Subcutaneous adipose tissue (tissue), 4 donors: ENCODE data around the gene ZNF296. TPM values are rescaled to one million over a fixed set of nuclear protein-coding genes. Genes with fewer than 3 reads are reported as not detected.

Experiments used
- total RNA-seq, 4 donors: library from RNA; depleted of rRNA; stranded (reverse); fragments of >200 nt; gene quantifications; one replicate each; pipeline ENCODE4 v1.1.0, GENCODE V29; 2016
- TF ChIP-seq, protein P1 (sequence below): fragments of 450-650 bp; IDR thresholded peaks from one replicate; pipeline ENCODE4 v1.5.1; 2016; ENCODE audit warnings: low read depth, mild to moderate bottlenecking, control low read depth, antibody characterized with exemption, moderate library complexity

Gene ZNF296
- total RNA-seq, 4 donors from 2014 or later = 0.51 to 0.88 TPM; not detected in 2

DNA sequence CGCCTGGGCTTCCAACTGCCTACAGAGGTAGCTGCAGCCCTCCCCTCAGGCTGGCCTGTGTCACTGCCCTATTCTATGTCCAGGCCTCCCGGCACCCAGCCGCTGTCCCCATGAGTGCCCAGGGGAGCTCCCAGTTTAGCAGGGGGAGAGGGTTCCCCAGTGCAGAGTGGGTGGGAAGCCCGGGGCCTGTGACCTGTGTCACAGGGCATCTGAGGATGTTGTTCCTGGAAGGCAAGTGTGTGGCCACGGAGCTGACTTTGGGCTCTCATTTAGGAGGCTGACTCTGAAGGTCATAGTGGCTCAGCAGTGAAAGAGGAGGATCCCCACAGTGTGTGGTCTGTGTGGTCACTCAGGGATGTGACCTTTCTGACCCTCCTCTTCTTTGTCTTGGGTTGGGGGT is 41.8 kb upstream of the ZNF296 start:
- TF ChIP-seq, protein P1, sequence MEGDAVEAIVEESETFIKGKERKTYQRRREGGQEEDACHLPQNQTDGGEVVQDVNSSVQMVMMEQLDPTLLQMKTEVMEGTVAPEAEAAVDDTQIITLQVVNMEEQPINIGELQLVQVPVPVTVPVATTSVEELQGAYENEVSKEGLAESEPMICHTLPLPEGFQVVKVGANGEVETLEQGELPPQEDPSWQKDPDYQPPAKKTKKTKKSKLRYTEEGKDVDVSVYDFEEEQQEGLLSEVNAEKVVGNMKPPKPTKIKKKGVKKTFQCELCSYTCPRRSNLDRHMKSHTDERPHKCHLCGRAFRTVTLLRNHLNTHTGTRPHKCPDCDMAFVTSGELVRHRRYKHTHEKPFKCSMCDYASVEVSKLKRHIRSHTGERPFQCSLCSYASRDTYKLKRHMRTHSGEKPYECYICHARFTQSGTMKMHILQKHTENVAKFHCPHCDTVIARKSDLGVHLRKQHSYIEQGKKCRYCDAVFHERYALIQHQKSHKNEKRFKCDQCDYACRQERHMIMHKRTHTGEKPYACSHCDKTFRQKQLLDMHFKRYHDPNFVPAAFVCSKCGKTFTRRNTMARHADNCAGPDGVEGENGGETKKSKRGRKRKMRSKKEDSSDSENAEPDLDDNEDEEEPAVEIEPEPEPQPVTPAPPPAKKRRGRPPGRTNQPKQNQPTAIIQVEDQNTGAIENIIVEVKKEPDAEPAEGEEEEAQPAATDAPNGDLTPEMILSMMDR = no peak

DNA sequence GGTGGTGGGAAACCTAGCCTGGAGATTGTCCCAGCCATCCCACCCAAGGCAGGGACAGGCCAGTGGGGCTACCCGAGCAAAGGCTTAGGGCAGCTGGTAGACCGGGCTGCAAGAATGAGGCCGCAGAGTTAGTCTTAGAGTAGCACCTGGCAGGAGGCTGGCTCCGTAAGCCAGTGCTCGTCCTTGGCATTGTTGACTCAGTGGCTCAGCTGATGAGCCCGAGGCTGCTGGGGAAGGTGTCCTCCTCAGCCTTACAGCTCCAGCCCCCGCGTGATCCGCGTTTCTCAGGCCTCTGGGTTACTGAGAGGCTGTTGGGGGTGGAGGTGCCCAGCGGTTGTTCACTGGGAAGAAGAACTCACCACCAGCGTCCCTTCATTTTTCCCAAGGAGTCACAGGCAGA is 41.4 kb upstream of the ZNF296 start:
- TF ChIP-seq, protein P1 = no peak

DNA sequence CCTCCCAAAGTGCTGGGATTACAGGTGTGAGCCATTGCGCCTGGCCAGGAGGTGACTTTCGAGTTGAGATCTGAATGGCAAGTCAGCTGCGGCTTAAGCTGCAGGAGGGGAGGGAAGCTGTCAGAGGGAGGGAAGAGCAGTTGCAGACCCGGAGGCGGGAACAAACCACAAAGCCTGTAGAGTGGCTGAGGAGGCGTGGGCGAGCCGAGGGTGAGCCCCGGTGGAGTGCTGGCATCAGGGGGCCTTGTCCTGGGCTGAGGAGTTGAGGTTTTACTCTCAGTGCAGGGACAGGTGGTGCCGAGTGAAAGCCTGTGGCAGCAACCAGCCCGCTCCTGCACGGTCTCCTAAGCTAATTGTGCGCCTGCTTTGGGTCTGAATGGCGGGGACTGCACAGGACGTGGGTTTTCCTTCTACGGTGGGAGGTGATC is 40.9 kb upstream of the ZNF296 start:
- TF ChIP-seq, protein P1 = no peak

DNA sequence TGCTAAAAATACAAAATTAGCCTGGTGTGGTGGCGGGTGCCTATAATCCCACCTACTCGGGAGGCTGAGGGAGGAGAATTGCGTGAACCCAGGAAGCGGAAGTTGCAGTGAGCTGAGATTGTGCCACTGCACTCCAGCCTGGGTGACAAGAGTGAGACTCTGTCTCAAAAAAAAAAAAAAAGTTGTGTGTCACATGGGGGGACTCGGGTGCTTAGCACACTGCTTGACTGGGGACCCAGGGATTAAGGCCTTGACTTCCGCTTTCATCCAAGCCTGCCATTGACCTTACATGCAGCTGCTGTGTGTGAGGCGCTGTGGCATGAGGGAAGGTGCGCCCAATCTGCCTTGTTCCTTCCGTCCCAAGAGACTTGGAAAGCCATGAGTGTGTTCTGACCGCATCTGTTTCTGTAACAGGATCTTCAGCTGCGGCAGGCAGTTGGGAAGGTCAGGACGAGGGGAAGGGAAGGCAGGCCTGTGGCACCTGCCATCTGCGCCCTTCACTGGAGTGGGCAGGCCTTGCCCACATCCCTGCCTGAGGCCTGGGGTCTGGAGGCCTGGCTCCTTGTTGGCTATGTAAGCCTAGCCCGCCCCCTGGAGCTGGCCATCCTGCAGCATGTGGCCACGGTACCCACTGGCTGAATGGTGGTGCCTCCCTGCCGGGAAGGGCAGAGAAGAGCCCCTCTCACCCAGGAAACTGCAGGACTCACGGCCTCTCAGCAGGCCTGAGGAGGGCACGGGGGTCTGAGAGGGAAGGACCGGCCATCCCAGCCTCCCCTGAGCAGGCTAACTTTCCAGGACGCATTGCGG is 39.7 kb upstream of the ZNF296 start:
- TF ChIP-seq, protein P1 = no peak

DNA sequence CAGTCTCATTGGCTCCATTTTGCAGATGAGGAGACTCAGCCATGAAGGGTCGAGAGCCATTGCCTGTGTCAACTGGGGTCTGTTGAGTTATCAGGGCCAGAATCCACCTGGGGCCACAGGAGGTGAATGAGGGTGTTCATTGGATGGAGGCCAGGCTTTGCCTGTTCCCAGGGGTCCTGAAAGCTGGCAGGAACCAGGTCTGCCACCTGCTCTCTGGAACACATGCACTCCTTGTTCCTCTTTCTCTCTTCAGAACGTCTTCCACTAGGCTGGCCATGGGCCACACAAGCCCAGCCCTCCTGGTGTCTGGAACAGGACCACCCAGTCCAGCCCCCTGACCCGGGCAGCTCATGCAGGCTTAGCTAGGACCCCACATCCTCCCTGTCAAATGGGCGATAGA is 37.8 kb upstream of the ZNF296 start:
- TF ChIP-seq, protein P1 = no peak

DNA sequence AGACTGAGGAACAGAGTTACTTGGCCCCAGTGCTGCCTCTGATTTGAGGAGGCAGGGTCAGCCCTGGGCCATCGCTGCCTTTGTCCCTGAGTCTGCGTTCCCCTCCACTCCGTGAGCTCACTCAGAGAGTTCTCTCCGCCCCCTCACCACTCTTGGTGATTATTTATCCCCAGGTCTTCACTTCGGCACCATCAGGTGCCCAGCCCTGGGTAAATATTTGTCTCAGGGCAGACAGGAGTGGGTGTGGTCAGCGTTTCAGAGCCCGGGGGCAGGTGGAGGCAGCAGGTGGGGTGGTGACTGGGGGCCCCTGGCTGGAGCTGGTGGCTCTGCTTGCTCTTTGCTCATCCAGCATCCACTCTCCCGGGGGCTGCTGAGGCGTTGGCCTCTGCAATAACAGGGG is 37.4 kb upstream of the ZNF296 start:
- TF ChIP-seq, protein P1 = no peak

DNA sequence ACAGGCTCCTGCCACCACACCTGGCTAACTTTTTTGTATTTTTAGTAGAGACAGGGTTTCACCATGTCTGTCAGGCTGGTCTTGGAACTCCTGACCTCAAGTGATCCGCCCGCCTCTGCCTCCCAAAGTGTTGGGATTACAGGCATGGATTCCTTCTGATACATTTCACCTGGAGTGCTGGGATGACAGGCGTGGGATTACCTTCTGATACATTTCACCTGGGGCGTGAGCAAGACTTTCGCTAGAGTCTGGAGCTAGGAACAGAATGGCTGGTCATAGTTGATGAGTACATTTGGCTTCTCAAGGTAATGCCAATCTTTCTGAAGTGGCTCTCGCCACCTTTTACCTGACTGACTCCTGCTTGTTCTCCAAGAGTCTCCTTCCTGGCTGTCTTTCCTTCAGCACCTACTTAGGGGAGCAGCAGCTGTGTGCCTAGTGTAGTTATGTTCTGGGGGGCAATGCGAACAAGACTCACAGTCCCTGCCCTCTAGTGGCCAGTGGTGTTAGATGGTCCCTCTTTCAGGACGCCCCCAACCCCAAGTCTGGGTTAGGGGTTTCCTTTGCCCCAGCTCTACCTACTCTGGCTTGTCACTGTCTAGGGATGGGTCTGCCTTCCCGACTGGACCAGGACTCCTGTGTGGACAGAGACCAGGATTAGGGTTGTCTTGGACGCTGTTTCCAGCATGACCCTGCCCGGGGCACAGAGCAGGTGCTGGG is 36.0 kb upstream of the ZNF296 start:
- TF ChIP-seq, protein P1 = no peak
